SH-SY5Y (cell line): ENCODE measurements around the gene SLC12A7.

Experiments used
- GATA2 ChIP-seq: IDR thresholded peaks from 2 replicates; pipeline ENCODE4 v1.6.1; 2011; ENCODE audit warnings: mild to moderate bottlenecking, low read depth, low read length
- GATA3 ChIP-seq: IDR thresholded peaks from 2 replicates; pipeline ENCODE4 v1.6.1; 2011; ENCODE audit warnings: low read depth, mild to moderate bottlenecking, low read length, moderate library complexity

- TF ChIP-seq GATA2 (no peak), GATA3 (no peak)
These were observed 7.5 kb upstream of the SLC12A7 start for GRCh38 chr5:1119312-1119831.
